Gastroesophageal sphincter (tissue), 3 donors: ENCODE measurements around the gene IKZF5.

ENCODE experiments used
- POLR2A ChIP-seq, 2 donors: fragments of 450-650 bp; IDR thresholded peaks; one replicate each; pipeline ENCODE4 v1.6.1; 2017; ENCODE audit warnings: antibody characterized with exemption in 2 of 2, mild to moderate bottlenecking in 2 of 2, moderate library complexity in 1 of 2
- POLR2AphosphoS5 ChIP-seq: sonication (generic); formaldehyde crosslinking; IDR thresholded peaks from one replicate; pipeline ENCODE4 v1.6.1; 2017; ENCODE audit warnings: antibody characterized with exemption
- TF ChIP-seq, protein P1 (sequence below), 4 experiments: fragments of 200-600 bp in 2 of 4; fragments of 450-650 bp in 2 of 4; sonication (generic) in 1 of 4; IDR thresholded peaks; one replicate each; pipeline ENCODE4 v1.5.1; 2017 to 2019; ENCODE audit warnings: antibody characterized with exemption in 4 of 4, mild to moderate bottlenecking in 2 of 4, moderate library complexity in 2 of 4

DNA sequence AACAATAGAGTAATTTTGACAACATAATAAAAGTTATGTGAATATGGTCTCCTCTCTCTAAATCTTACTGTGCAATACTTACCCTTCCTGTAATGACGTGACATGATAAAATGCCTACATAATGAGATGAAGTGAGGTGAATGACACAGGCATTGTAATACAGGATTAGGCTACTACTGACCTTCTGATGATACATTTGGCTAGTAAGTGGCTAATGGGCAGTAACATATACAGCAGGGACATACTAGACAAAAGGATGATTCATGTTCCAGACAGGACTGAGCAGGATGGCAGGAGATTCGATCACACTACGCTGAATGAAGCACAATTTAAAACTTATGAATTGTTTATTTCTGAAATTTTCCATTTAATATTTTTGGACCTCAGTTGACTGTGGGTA, 59.3 kb downstream of the IKZF5 start:
- TF ChIP-seq, protein P1, sequence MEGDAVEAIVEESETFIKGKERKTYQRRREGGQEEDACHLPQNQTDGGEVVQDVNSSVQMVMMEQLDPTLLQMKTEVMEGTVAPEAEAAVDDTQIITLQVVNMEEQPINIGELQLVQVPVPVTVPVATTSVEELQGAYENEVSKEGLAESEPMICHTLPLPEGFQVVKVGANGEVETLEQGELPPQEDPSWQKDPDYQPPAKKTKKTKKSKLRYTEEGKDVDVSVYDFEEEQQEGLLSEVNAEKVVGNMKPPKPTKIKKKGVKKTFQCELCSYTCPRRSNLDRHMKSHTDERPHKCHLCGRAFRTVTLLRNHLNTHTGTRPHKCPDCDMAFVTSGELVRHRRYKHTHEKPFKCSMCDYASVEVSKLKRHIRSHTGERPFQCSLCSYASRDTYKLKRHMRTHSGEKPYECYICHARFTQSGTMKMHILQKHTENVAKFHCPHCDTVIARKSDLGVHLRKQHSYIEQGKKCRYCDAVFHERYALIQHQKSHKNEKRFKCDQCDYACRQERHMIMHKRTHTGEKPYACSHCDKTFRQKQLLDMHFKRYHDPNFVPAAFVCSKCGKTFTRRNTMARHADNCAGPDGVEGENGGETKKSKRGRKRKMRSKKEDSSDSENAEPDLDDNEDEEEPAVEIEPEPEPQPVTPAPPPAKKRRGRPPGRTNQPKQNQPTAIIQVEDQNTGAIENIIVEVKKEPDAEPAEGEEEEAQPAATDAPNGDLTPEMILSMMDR (IDR thresholded peaks at IDR 0.05): no peak
- TF ChIP-seq POLR2A (IDR thresholded peaks at IDR 0.05) (no peak), POLR2AphosphoS5 (no peak)
